Hepatocyte (in vitro differentiated cells): ENCODE measurements around the gene PTPRN2. TPM values are rescaled to one million over a fixed set of nuclear protein-coding genes. Genes with fewer than 3 reads are reported as not detected.

Source experiments
- DNase-seq: peaks from one replicate; pipeline ENCODE4 v3.0.0-alpha.2; 2016; ENCODE audit warnings: low spot score
- H2AFZ ChIP-seq: fragments of 200-600 bp; sonication (generic); 2 replicates; pipeline ENCODE4 v1.6.0; 2016; ENCODE audit warnings: antibody characterized with exemption, mild to moderate bottlenecking
- H3K27ac ChIP-seq: fragments of 200-600 bp; sonication (generic); 2 replicates; pipeline ENCODE4 v1.5.1; 2016; ENCODE audit warnings: mild to moderate bottlenecking
- H3K27me3 ChIP-seq: fragments of 200-600 bp; sonication (generic); 2 replicates; pipeline ENCODE4 v1.6.1; 2016
- H3K36me3 ChIP-seq: fragments of 200-600 bp; sonication (generic); replicated peaks from 2 replicates; pipeline ENCODE4 v1.5.1; 2016; ENCODE audit warnings: low read depth; ENCODE audit not compliant: insufficient read depth
- H3K4me1 ChIP-seq: fragments of 200-600 bp; sonication (generic); 2 replicates; pipeline ENCODE4 v1.5.1; 2016; ENCODE audit warnings: mild to moderate bottlenecking, moderate library complexity; ENCODE audit not compliant: insufficient read depth
- H3K4me2 ChIP-seq: fragments of 200-600 bp; sonication (generic); 2 replicates; pipeline ENCODE4 v1.6.0; 2016
- H3K4me3 ChIP-seq: fragments of 200-600 bp; sonication (generic); 2 replicates; pipeline ENCODE4 v1.5.1; 2016; ENCODE audit warnings: mild to moderate bottlenecking
- H3K79me2 ChIP-seq: fragments of 200-600 bp; sonication (generic); 2 replicates; pipeline ENCODE4 v1.6.0; 2017; ENCODE audit warnings: mild to moderate bottlenecking
- H3K9me2 ChIP-seq: fragments of 200-600 bp; sonication (generic); replicated peaks from 2 replicates; pipeline ENCODE4 v1.6.0; 2017; ENCODE audit warnings: mild to moderate bottlenecking; ENCODE audit not compliant: insufficient read depth
- H3K9me3 ChIP-seq: fragments of 200-600 bp; sonication (generic); 2 replicates; pipeline ENCODE4 v1.5.1; 2016; ENCODE audit warnings: low read depth, mild to moderate bottlenecking
- H4K20me1 ChIP-seq: fragments of 200-600 bp; sonication (generic); 2 replicates; pipeline ENCODE4 v1.6.0; 2016; ENCODE audit warnings: mild to moderate bottlenecking; ENCODE audit not compliant: insufficient read depth, poor library complexity, severe bottlenecking
- EZH2 ChIP-seq: fragments of 200-600 bp; sonication (generic); IDR thresholded peaks from 2 replicates; pipeline ENCODE4 v1.6.1; 2016; ENCODE audit warnings: antibody characterized with exemption, mild to moderate bottlenecking, borderline replicate concordance
- EZH2phosphoT487 ChIP-seq: fragments of 200-600 bp; sonication (generic); IDR thresholded peaks from one replicate; pipeline ENCODE4 v1.6.1; 2018; ENCODE audit warnings: antibody characterized with exemption, mild to moderate bottlenecking, low read depth, moderate library complexity; ENCODE audit not compliant: unreplicated experiment, severe bottlenecking
- WGBS: methylation state at CpG from one replicate; pipeline ENCODE4 v1.1.6; 2016; ENCODE audit warnings: low lambda C conversion rate; ENCODE audit errors: missing lambda C conversion rate; 5-methylcytosine and 5-hydroxymethylcytosine counted together
- polyA plus RNA-seq: library from polyadenylated mRNA; unstranded; fragments of >200 nt; fragmentation: Nextera tagmentation; extraction: Ambion mirVana; gene quantifications from 2 replicates; pipeline ENCODE4 v1.2.1, GENCODE V29; 2016
- total RNA-seq: library from RNA; depleted of rRNA; stranded (reverse); fragments of >200 nt; gene quantifications from 2 replicates; pipeline ENCODE4 v1.2.3, GENCODE V29; 2014
- TF ChIP-seq, protein P1 (sequence below): fragments of 200-600 bp; sonication (generic); IDR thresholded peaks from 2 replicates; pipeline ENCODE4 v1.5.1; 2016; ENCODE audit warnings: antibody characterized with exemption, mild to moderate bottlenecking; ENCODE audit not compliant: poor library complexity

PTPRN2 gene
- total and polyA plus RNA-seq, 2 experiments from 2014 or later = 2.1 to 3.3 TPM

DNA sequence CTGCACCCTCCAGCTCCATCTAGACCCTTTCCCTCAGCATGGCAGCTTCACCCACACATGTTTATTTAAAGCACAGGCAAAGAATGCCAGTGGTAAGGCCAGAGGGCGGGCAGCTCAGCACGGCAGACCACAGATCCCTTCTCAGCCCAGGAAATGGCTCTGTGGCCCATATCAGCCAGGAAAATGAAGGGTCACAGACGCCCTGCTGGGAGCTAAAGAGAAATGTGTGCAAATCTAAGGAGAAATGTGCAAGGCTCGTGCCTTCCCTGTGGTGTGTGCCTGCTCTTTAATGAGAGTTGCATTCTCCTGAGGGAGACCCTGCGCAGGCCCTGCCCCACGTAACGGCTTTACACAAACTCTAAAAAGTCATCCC is 23.0 kb downstream of the PTPRN2 start:
- Histone ChIP-seq H3K27ac (no peak overlapping the region), H3K9me3 (no peaks in the 10 kb centered on the region)

DNA sequence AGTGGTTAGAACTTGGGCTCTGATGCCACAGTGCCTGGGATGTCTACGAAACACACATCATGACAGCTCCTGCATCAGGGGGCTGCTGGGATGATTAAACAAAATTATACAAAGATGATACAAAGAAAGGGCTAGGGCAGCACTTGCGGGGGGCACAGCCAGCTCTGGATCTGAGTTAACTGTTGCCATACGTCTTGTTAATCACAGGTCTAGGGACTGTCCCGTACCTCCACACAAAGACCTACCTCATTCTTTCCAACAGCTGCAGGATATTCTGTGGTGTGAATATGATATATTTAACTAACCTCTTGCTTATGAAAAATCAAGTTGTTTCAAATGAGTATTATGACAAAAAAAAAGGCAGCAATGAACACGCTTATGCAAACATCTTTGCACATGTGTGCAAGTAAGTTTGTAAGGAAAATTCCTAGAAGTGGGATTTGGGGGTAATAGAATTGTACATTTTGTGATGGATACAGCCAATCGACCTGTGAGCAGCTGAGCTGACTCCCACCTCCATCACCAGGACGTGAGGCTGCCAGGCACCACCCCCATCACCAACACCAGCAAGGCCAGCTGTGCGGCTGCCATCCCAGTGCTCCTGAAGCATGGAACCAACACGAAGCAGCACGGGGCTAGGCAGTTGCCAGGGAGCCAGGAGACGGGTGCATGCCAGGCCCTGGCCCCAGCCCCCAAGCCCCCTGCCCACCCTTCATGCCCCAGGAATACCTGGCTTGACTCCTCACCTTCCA is 23.5 kb downstream of the PTPRN2 start:
- Histone ChIP-seq H3K27ac (no peak overlapping the region), H3K9me2 (no peaks in the 10 kb centered on the region), H4K20me1 (no peaks in the 10 kb centered on the region), H3K4me3 (no peak overlapping the region), H3K9me3 (no peaks in the 10 kb centered on the region), H3K4me1 (no peaks in the 10 kb centered on the region), H2AFZ (no peak overlapping the region), H3K36me3 (no peaks in the 10 kb centered on the region), H3K79me2 (no peaks in the 10 kb centered on the region), H3K27me3 (peaks cover 20% of the 10 kb centered on the region), H3K4me2 (no peak overlapping the region)
- DNase-seq = no peak
- TF ChIP-seq, protein P1, sequence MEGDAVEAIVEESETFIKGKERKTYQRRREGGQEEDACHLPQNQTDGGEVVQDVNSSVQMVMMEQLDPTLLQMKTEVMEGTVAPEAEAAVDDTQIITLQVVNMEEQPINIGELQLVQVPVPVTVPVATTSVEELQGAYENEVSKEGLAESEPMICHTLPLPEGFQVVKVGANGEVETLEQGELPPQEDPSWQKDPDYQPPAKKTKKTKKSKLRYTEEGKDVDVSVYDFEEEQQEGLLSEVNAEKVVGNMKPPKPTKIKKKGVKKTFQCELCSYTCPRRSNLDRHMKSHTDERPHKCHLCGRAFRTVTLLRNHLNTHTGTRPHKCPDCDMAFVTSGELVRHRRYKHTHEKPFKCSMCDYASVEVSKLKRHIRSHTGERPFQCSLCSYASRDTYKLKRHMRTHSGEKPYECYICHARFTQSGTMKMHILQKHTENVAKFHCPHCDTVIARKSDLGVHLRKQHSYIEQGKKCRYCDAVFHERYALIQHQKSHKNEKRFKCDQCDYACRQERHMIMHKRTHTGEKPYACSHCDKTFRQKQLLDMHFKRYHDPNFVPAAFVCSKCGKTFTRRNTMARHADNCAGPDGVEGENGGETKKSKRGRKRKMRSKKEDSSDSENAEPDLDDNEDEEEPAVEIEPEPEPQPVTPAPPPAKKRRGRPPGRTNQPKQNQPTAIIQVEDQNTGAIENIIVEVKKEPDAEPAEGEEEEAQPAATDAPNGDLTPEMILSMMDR = no peak
- TF ChIP-seq EZH2phosphoT487 (no peak), EZH2 (no peak)
- WGBS = 81% methylated on average over 11 of the region's 11 CpGs

More for the DNA sequence above, 23.0 kb downstream of the PTPRN2 start:
- H2AFZ ChIP-seq = no peak overlapping the region
- peaks cover 24% of the 10 kb centered on the region for H3K27me3 ChIP-seq
- no peaks in the 10 kb centered on the region for H3K79me2 ChIP-seq
- no peaks in the 10 kb centered on the region for H3K4me1 ChIP-seq
- H4K20me1 ChIP-seq = no peaks in the 10 kb centered on the region
- TF ChIP-seq, protein P1 = no peak
- no peaks in the 10 kb centered on the region for H3K36me3 ChIP-seq
- WGBS = 73% methylated on average over 7 of the region's 7 CpGs
- no peak for DNase-seq
- H3K4me3 ChIP-seq = no peak overlapping the region
- no peaks in the 10 kb centered on the region for H3K9me2 ChIP-seq
- no peak overlapping the region for H3K4me2 ChIP-seq

DNA sequence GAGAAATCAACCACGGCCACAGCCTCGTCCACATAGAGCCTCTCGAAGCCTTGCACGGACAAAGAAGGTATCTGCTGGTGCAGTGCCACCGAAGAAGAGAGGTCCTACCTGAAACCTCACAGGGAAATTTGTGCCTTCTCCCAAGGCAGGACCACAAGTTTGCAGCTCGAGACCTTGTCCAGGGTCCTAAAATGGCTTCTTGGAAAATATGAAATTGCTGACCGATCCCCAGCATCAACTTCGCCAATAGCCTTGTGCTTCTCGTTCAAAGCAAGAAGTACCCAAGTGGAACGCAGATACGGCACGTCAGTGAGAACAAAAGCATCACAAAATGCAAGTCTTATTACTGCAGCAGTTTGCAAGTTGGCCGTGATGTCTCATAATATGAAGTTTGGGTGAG is 24.6 kb downstream of the PTPRN2 start:
- Histone ChIP-seq H3K36me3 (no peaks in the 10 kb centered on the region), H3K9me3 (no peaks in the 10 kb centered on the region), H3K9me2 (no peaks in the 10 kb centered on the region), H3K27me3 (peaks cover 10% of the 10 kb centered on the region), H3K79me2 (no peaks in the 10 kb centered on the region), H2AFZ (no peak overlapping the region), H3K4me1 (no peaks in the 10 kb centered on the region), H3K4me3 (no peak overlapping the region), H3K27ac (no peak overlapping the region), H3K4me2 (no peak overlapping the region), H4K20me1 (no peaks in the 10 kb centered on the region)
- WGBS = 89% methylated on average over 13 of the region's 13 CpGs
- no peak for DNase-seq
- TF ChIP-seq, protein P1 = no peak
- TF ChIP-seq EZH2phosphoT487 = no peak
- TF ChIP-seq EZH2 = no peak

DNA sequence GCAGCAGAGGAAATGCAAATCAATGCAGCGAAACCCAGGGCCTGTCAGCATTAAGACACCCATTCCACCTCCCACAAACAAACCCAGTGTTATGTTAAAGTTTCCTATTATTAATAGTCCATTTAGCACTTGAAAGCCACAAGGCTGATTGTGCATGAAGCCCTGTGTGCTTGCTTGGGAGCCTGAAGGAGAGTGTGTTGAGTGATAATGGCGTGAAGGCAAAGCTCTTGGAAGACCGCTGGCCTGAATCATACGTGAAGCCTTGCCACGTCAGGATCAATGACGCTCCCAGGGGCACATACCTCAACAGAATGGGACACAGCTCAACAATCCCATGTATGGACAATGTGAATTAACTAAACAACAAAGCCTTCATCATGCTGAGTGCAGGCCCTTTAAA is 25.1 kb downstream of the PTPRN2 start:
- TF ChIP-seq EZH2 = no peak
- no peak for TF ChIP-seq EZH2phosphoT487
- TF ChIP-seq, protein P1 = no peak
- H3K79me2 ChIP-seq = no peaks in the 10 kb centered on the region
- no peak overlapping the region for H3K4me2 ChIP-seq
- H2AFZ ChIP-seq = no peak overlapping the region
- WGBS = 95% methylated on average over 6 of the region's 6 CpGs
- peaks cover 9% of the 10 kb centered on the region for H3K27me3 ChIP-seq
- DNase-seq = no peak
- no peaks in the 10 kb centered on the region for H3K4me1 ChIP-seq
- no peaks in the 10 kb centered on the region for H3K36me3 ChIP-seq
- H3K27ac ChIP-seq = no peak overlapping the region
- no peaks in the 10 kb centered on the region for H4K20me1 ChIP-seq
- no peak overlapping the region for H3K4me3 ChIP-seq
- no peaks in the 10 kb centered on the region for H3K9me3 ChIP-seq
- H3K9me2 ChIP-seq = no peaks in the 10 kb centered on the region
